Fibroblast of pulmonary artery (primary cell): ENCODE results near the gene BARD1.
"Not testable (repeated sequence)": the region's sequence is repeated elsewhere in the genome, so short reads cannot be mapped to it uniquely, and the experiment has no call there.

ENCODE experiments used
- DNase-seq: peaks from one replicate; pipeline ENCODE4 v3.0.0-alpha.2; 2010; ENCODE audit warnings: low read depth
- H3K4me3 ChIP-seq: replicated peaks from 2 replicates; pipeline ENCODE4 v1.5.1; 2011; ENCODE audit warnings: low read depth, mild to moderate bottlenecking, control low read depth, low read length, moderate library complexity
- CTCF ChIP-seq: IDR thresholded peaks from 2 replicates; pipeline ENCODE4 v1.5.1; 2011; ENCODE audit warnings: mild to moderate bottlenecking, control low read depth, low read length, inconsistent platforms; ENCODE audit errors: missing control alignments

Gene BARD1

GRCh38 chr2:214740867-214741395 lies 68.6 kb downstream of the BARD1 start:
- no peak for DNase-seq
- no peak for TF ChIP-seq CTCF
- H3K4me3 ChIP-seq: no peak overlapping the region

GRCh38 chr2:214737188-214737587 lies 72.3 kb downstream of the BARD1 start:
- DNase-seq: no peak
- no peak for TF ChIP-seq CTCF
- H3K4me3 ChIP-seq: no peak overlapping the region

GRCh38 chr2:214730800-214731407 lies 78.6 kb downstream of the BARD1 start:
- no peak overlapping the region for H3K4me3 ChIP-seq
- DNase-seq: no peak
- TF ChIP-seq CTCF: no peak

- no peak for TF ChIP-seq CTCF
- DNase-seq: peak; percentile 66
- H3K4me3 ChIP-seq: no peak overlapping the region
Observed at GRCh38 chr2:214730248-214730647, 79.2 kb downstream of the BARD1 start.

- no peak for DNase-seq
- no peak for TF ChIP-seq CTCF
- no peak overlapping the region for H3K4me3 ChIP-seq
Observed at GRCh38 chr2:214724741-214725140, 84.7 kb downstream of the BARD1 start.

GRCh38 chr2:214717837-214718236 lies 91.6 kb downstream of the BARD1 start:
- DNase-seq, H3K4me3 ChIP-seq: not testable (repeated sequence)

- DNase-seq: no peak
- H3K4me3 ChIP-seq: no peak overlapping the region
- no peak for TF ChIP-seq CTCF
Observed at GRCh38 chr2:214716811-214717560, 92.5 kb downstream of the BARD1 start.
